ENCODE results near the gene NISCH.

The NISCH gene

GRCh38 chr3:52477076-52477795 is 21.8 kb downstream of the NISCH start:
- no peak for DNase-seq

GRCh38 chr3:52477796-52478095 is 22.3 kb downstream of the NISCH start:
- no peak for DNase-seq

GRCh38 chr3:52479037-52479876 is 23.9 kb downstream of the NISCH start:
- no peak for DNase-seq

GRCh38 chr3:52479877-52480575 is 24.6 kb downstream of the NISCH start:
- DNase-seq, result no peak

GRCh38 chr3:52480768-52481715 is 25.6 kb downstream of the NISCH start:
- DNase-seq, result no peak

- no peak for DNase-seq
Observed at GRCh38 chr3:52481819-52482521, 26.6 kb downstream of the NISCH start.

GRCh38 chr3:52483081-52483480 is 27.7 kb downstream of the NISCH start:
- DNase-seq, result no peak

GRCh38 chr3:52483577-52484381 is 28.4 kb downstream of the NISCH start:
- DNase-seq, result no peak

- DNase-seq, result no peak
Observed at GRCh38 chr3:52484680-52485461, 29.5 kb downstream of the NISCH start.

- DNase-seq, result no peak
Observed at GRCh38 chr3:52487050-52487787, 31.8 kb downstream of the NISCH start.

- DNase-seq, result no peak
Observed at GRCh38 chr3:52487788-52488691, 32.6 kb downstream of the NISCH start.

GRCh38 chr3:52488746-52489145 is 33.3 kb downstream of the NISCH start:
- DNase-seq, result no peak

GRCh38 chr3:52489453-52489852 is 34.0 kb downstream of the NISCH start:
- no peak for DNase-seq

- no peak for DNase-seq
Observed at GRCh38 chr3:52490035-52490938, 34.9 kb downstream of the NISCH start.

GRCh38 chr3:52490939-52491526 is 35.6 kb downstream of the NISCH start:
- DNase-seq, result no peak

- DNase-seq, result no peak
Observed at GRCh38 chr3:52492059-52492458, 36.7 kb downstream of the NISCH start.

Measured in activated naive CD4-positive, alpha-beta T cell treated with Interleukin-2 at 50 U/mL for 16 hours (primary cell).